B cell (primary cell): ENCODE data around the gene POLRMT.

Source experiments
- EZH2 ChIP-seq: IDR thresholded peaks from 2 replicates; pipeline ENCODE4 v1.6.1; 2012; ENCODE audit warnings: borderline replicate concordance, low read depth, mild to moderate bottlenecking, moderate library complexity, low read length; ENCODE audit not compliant: insufficient read depth, poor library complexity, severe bottlenecking
- TF ChIP-seq, protein P1 (sequence below): fragments of 200-600 bp; IDR thresholded peaks from one replicate; pipeline ENCODE4 v1.8.0; 2022; ENCODE audit warnings: antibody characterized with exemption, mild to moderate bottlenecking

DNA sequence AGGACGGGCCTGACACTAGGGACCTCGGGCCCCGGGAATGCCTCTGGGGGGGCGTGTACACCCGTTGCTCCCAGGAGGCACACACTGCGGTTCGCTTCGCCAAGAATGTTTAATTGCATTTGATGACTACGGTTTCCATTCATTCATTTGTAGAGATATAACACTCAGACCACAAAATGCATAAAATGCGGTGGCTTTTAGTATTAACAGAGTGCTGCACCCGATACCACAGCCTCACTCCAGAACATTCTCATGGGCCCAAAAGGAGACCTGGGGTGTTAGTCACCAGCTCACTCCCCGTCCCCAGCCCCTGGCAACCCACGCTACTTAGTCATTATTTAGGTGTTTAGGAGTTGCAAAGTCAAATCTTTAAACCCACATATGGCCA is 21.9 kb downstream of the POLRMT start:
- TF ChIP-seq, protein P1, sequence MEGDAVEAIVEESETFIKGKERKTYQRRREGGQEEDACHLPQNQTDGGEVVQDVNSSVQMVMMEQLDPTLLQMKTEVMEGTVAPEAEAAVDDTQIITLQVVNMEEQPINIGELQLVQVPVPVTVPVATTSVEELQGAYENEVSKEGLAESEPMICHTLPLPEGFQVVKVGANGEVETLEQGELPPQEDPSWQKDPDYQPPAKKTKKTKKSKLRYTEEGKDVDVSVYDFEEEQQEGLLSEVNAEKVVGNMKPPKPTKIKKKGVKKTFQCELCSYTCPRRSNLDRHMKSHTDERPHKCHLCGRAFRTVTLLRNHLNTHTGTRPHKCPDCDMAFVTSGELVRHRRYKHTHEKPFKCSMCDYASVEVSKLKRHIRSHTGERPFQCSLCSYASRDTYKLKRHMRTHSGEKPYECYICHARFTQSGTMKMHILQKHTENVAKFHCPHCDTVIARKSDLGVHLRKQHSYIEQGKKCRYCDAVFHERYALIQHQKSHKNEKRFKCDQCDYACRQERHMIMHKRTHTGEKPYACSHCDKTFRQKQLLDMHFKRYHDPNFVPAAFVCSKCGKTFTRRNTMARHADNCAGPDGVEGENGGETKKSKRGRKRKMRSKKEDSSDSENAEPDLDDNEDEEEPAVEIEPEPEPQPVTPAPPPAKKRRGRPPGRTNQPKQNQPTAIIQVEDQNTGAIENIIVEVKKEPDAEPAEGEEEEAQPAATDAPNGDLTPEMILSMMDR: no peak
- TF ChIP-seq EZH2: no peak
